Forelimb muscle (tissue), 1 donor: ENCODE measurements around the gene MICALL1. TPM values are rescaled to one million over a fixed set of nuclear protein-coding genes. Genes with fewer than 3 reads are reported as not detected.
"Not testable (repeated sequence)": the region's sequence is repeated elsewhere in the genome, so short reads cannot be mapped to it uniquely, and the experiment has no call there.

Experiments used
- DNase-seq: peaks from one replicate; pipeline ENCODE4 v3.0.0-alpha.2; 2013; ENCODE audit warnings: low read depth
- polyA plus RNA-seq: library from polyadenylated mRNA; unstranded; fragments of 120-200 nt; gene quantifications from one replicate; pipeline ENCODE4 v1.2.1, GENCODE V29; 2013; ENCODE audit not compliant: insufficient read length

MICALL1 gene
- polyA plus RNA-seq, 1 donor = 47.2 TPM

- DNase-seq = no peak
These were observed 48.6 kb downstream of the MICALL1 start for GRCh38 chr22:37954686-37955085.

- not testable (repeated sequence) for DNase-seq
These were observed 49.8 kb downstream of the MICALL1 start for GRCh38 chr22:37955825-37956397.

GRCh38 chr22:37957232-37957631 is 51.1 kb downstream of the MICALL1 start:
- no peak for DNase-seq

GRCh38 chr22:37959231-37959825 is 53.2 kb downstream of the MICALL1 start:
- no peak for DNase-seq

GRCh38 chr22:37961062-37961461 is 55.0 kb downstream of the MICALL1 start:
- DNase-seq = no peak

GRCh38 chr22:37965940-37966664 is 60.0 kb downstream of the MICALL1 start:
- DNase-seq = no peak

- DNase-seq = no peak
These were observed 61.0 kb downstream of the MICALL1 start for GRCh38 chr22:37967147-37967546.

- no peak for DNase-seq
These were observed 61.7 kb downstream of the MICALL1 start for GRCh38 chr22:37967637-37968451.

GRCh38 chr22:37968452-37969251 is 62.6 kb downstream of the MICALL1 start:
- no peak for DNase-seq

GRCh38 chr22:37970864-37971263 is 64.8 kb downstream of the MICALL1 start:
- no peak for DNase-seq

- DNase-seq = no peak
These were observed 65.7 kb downstream of the MICALL1 start for GRCh38 chr22:37971475-37972434.

- DNase-seq = no peak
These were observed 66.4 kb downstream of the MICALL1 start for GRCh38 chr22:37972527-37972926.

- no peak for DNase-seq
These were observed 67.4 kb downstream of the MICALL1 start for GRCh38 chr22:37973271-37974170.

- DNase-seq = no peak
These were observed 69.1 kb downstream of the MICALL1 start for GRCh38 chr22:37975153-37975552.

- DNase-seq = not testable (repeated sequence)
These were observed 69.9 kb downstream of the MICALL1 start for GRCh38 chr22:37976022-37976421.

GRCh38 chr22:37976547-37976946 is 70.5 kb downstream of the MICALL1 start:
- DNase-seq = no peak

GRCh38 chr22:37979782-37980181 is 73.7 kb downstream of the MICALL1 start:
- DNase-seq = no peak

GRCh38 chr22:37981282-37982011 is 75.3 kb downstream of the MICALL1 start:
- no peak for DNase-seq
